ENCODE measurements around the gene SLC22A16.
"Not testable (repeated sequence)": the region's sequence is repeated elsewhere in the genome, so short reads cannot be mapped to it uniquely, and the experiment has no call there.

The SLC22A16 gene, protein sequence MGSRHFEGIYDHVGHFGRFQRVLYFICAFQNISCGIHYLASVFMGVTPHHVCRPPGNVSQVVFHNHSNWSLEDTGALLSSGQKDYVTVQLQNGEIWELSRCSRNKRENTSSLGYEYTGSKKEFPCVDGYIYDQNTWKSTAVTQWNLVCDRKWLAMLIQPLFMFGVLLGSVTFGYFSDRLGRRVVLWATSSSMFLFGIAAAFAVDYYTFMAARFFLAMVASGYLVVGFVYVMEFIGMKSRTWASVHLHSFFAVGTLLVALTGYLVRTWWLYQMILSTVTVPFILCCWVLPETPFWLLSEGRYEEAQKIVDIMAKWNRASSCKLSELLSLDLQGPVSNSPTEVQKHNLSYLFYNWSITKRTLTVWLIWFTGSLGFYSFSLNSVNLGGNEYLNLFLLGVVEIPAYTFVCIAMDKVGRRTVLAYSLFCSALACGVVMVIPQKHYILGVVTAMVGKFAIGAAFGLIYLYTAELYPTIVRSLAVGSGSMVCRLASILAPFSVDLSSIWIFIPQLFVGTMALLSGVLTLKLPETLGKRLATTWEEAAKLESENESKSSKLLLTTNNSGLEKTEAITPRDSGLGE

DNA sequence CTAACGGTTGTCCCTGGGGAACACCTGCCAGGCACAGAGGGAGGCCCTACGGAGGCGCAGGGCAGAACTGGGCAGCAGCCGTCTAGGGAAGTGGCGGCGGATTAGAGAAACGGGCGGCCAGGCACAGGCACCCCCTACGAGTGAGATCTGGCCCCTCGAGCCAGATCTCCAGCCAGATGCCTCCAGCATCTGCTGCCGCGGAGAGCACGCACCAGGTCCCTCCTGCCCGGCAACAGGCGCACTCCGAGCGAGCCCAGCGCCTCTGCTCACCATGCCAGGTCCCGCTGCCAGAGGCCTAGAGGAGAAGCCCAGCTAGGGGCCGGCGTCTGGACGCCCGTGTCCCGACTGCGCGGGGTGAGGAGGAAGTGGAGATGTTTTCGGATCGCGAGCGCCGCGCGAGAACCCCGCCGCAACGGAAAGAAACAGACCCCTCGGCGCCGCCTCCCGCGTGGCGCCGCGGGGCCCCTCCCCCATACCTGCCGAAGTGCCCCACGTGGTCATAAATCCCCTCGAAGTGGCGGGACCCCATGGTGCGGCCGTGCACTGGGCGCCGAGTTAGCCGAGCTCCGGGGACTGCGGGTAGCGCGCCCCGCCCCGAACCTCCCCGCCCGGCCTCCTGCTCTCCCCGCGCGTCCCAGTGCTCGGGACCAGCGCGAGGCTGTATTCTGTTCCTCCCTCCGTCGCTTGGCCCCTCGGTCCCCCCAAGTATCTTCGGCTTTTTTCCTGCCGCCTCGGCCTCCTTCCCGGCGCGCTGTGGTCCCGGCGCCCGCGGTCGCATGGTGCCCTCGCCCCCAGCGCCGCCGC, at the start of gene SLC22A16:
Gene SLC22A16, minus strand, starts transcription at position 568 of the 804 bp plus-strand sequence. Its CDS starts 39 bp downstream, at position 529.
- DNase-seq (ENCODE audit: low spot score), result peak; percentile 35

GRCh38 chr6:110525001-110525400, 48.6 kb upstream of the SLC22A16 start:
- DNase-seq (ENCODE audit: low spot score), result no peak

- DNase-seq (ENCODE audit: low spot score), result no peak
These were observed 47.9 kb upstream of the SLC22A16 start for GRCh38 chr6:110524305-110524704.

GRCh38 chr6:110523451-110524021, 47.1 kb upstream of the SLC22A16 start:
- DNase-seq (ENCODE audit: low spot score), result no peak

DNA sequence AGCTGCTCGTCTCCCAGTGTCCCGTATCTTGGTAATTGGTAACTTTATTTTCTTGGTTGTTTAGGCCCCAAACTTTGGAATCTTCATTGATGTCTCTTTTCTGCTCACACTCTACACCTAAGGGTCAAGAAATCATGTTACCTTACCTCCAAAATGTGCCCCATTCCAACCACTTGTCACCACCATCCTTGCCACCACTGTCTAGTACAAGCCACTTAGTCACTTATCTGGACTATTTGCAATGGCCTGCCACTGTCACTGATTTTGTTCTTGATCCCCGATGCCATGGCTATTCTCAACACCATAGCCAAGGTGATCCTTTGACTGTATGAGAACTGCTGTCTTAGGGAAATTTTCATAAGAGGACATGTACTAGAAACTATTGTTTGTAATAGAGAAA, 46.0 kb upstream of the SLC22A16 start:
- DNase-seq (ENCODE audit: low spot score), result no peak

- no peak for DNase-seq (ENCODE audit: low spot score)
These were observed 44.7 kb upstream of the SLC22A16 start for GRCh38 chr6:110520992-110521543.

- no peak for DNase-seq (ENCODE audit: low spot score)
These were observed 44.0 kb upstream of the SLC22A16 start for GRCh38 chr6:110520209-110520965.

- DNase-seq (ENCODE audit: low spot score), result no peak
These were observed 41.3 kb upstream of the SLC22A16 start for GRCh38 chr6:110517601-110518281.

DNA sequence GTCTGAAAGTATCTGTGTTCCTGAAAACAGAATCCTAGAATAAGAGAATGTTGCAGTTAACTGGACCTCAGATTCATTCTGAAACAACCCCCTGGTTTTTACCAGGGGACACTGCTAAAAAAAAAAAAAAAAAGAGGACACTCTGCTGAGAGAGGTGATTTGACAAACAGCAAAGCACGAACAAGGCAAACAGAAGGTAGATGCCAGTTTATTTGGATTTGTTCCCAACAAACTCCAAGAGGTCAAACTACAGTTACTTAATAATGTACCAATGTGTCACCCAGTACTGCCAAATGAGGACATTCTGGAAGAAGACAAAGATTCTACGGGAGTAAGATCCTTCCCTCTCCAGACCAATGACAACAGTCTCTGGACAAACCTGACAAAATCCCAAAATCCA, 40.6 kb upstream of the SLC22A16 start:
- DNase-seq (ENCODE audit: low spot score), result no peak

DNA sequence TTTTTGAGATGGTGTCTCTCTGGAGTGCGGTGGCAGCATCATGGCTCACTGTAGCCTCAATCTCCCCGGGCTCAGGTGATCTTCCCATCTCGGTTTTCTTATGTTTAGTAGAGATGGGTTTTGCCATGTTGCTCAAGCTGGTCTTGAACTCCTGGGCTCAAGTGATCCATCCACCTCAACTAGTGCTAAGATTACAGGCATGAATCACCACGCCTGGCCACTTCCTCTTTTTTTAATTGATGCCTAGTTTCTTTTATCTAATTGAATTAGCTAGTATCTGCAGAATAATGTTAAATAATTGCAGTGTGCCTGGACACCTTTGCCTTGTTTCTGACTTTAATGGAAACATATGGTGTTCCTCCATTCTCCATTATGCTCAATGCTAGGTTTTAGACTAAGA, 38.4 kb upstream of the SLC22A16 start:
- DNase-seq (ENCODE audit: low spot score), result no peak

- DNase-seq (ENCODE audit: low spot score), result no peak
These were observed 36.6 kb upstream of the SLC22A16 start for GRCh38 chr6:110512991-110513390.

GRCh38 chr6:110512549-110512948, 36.1 kb upstream of the SLC22A16 start:
- not testable (repeated sequence) for DNase-seq (ENCODE audit: low spot score)

DNA sequence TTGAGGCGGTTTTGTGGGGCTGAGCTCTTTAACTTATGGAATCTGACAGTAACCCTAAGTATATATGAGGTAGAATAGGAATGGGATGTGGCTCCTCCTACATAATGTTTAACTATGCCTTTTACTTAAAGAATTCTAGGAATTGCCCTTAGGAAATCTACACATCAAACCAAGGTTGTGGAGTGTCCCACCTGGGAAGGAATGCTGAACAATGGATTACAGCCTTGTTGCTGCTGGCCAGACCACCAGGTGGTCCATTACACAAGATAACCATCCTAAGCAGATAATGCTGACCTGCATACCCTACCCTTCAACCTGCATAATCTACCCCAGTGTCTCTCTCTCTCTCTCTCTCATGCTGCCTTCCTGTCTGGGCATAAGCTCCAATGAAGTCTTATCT, 35.0 kb upstream of the SLC22A16 start:
- DNase-seq (ENCODE audit: low spot score), result no peak

GRCh38 chr6:110509617-110510241, 33.3 kb upstream of the SLC22A16 start:
- DNase-seq (ENCODE audit: low spot score), result no peak

DNA sequence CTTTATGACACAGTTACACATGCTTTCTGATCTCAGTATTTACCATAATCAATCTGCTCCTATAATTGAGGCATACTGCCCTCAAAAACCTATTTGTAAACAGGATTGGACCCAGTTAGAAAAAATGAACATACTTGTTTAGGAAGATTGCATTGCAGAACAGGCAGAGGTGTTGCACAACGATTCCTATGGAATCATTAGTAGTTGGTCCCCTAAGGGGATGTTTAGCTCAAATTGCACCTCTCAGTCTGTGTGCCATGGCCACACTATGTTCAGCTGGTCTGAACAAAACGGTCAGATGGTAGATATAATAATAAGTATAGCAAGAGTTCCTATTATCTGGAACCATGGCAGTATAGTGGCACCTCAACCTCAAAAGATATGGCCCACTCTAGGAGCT, 28.5 kb upstream of the SLC22A16 start:
- not testable (repeated sequence) for DNase-seq (ENCODE audit: low spot score)

- no peak for DNase-seq (ENCODE audit: low spot score)
These were observed 19.5 kb upstream of the SLC22A16 start for GRCh38 chr6:110495949-110496348.

- no peak for DNase-seq (ENCODE audit: low spot score)
These were observed 16.9 kb upstream of the SLC22A16 start for GRCh38 chr6:110493253-110493800.

GRCh38 chr6:110492584-110492983, 16.2 kb upstream of the SLC22A16 start:
- DNase-seq (ENCODE audit: low spot score), result no peak

GRCh38 chr6:110491644-110492317, 15.4 kb upstream of the SLC22A16 start:
- peak; percentile 23 for DNase-seq (ENCODE audit: low spot score)

GRCh38 chr6:110491299-110491643, 14.9 kb upstream of the SLC22A16 start:
- DNase-seq (ENCODE audit: low spot score), result no peak

All from GM03348 (cell line).